ENCODE data around the gene ARHGAP44.
A peak's percentile ranks its signal among the peaks of the same experiment; 100 is the strongest.

The ARHGAP44 gene

DNA sequence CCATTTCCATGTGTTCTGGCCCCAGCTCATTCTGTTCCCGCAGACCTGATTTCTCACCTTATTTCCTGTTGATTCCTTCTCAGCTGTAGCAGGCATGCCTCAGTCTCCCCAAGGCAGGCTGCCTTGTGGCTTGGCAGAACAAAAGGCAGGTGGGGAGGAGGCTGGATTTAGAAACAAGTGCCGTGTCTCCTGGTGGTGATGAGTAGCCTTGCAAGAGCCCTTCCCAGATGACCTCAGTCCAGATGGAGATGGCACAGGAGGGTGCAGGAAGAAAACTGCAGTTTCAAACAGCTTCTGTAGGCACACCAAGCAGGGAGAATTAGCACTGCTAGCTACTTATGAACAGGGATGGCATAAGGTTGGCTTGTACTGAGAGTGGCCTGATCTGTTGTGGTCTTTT is 64.6 kb downstream of the ARHGAP44 start:
- TF ChIP-seq GABPA (IDR thresholded peaks at IDR 0.05; ENCODE audit: low read depth) (no peak), SPI1 (IDR thresholded peaks at IDR 0.05; ENCODE audit: borderline replicate concordance, low read depth) (no peak), REST (IDR thresholded peaks at IDR 0.05; ENCODE audit: insufficient replicate concordance, low read depth) (no peak), POLR2AphosphoS5 (IDR thresholded peaks at IDR 0.05; ENCODE audit: low read depth) (no peak)
- TF ChIP-seq, protein P1, sequence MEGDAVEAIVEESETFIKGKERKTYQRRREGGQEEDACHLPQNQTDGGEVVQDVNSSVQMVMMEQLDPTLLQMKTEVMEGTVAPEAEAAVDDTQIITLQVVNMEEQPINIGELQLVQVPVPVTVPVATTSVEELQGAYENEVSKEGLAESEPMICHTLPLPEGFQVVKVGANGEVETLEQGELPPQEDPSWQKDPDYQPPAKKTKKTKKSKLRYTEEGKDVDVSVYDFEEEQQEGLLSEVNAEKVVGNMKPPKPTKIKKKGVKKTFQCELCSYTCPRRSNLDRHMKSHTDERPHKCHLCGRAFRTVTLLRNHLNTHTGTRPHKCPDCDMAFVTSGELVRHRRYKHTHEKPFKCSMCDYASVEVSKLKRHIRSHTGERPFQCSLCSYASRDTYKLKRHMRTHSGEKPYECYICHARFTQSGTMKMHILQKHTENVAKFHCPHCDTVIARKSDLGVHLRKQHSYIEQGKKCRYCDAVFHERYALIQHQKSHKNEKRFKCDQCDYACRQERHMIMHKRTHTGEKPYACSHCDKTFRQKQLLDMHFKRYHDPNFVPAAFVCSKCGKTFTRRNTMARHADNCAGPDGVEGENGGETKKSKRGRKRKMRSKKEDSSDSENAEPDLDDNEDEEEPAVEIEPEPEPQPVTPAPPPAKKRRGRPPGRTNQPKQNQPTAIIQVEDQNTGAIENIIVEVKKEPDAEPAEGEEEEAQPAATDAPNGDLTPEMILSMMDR (IDR thresholded peaks at IDR 0.05; ENCODE audit: insufficient read depth, low read length): no peak
- no peak overlapping the region for H3K4me3 ChIP-seq (replicated peaks; ENCODE audit: insufficient read depth, low read length)
- H3K27ac ChIP-seq (replicated peaks): no peak overlapping the region
- DNase-seq (ENCODE audit: low read depth in 1 of 2, low spot score in 1 of 2): no peak
- H3K27me3 ChIP-seq (ENCODE audit: insufficient read depth, poor library complexity, severe bottlenecking): no peaks in the 10 kb centered on the region

DNA sequence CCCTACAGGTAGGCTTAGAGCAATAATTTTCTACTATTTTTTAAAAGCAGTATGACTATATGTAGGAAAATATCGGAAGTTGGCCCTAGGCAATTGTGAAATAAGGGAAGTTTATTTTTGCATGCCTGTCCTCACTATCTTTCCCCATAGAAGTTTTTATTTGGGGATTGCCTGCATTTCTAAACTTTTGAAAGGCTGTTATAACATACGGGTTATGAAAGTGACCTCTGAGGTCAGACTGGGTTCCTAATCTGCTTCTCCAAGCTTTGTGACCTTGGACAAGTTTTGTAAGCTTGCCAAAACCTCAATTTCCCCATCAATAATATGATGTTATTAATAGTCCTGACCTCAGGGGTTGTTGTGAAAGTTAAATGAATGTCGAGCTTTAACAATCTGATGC is 67.1 kb downstream of the ARHGAP44 start:
- H3K27me3 ChIP-seq (ENCODE audit: insufficient read depth, poor library complexity, severe bottlenecking): no peaks in the 10 kb centered on the region
- H3K27ac ChIP-seq (replicated peaks): peak overlapping the region; percentile 22; the same call in 1 of the 2 replicates
- peak; percentile 53 to 73 for DNase-seq (ENCODE audit: low read depth in 1 of 2, low spot score in 1 of 2)
- no peak overlapping the region for H3K4me3 ChIP-seq (replicated peaks; ENCODE audit: insufficient read depth, low read length)
- no peak for TF ChIP-seq REST (IDR thresholded peaks at IDR 0.05; ENCODE audit: insufficient replicate concordance, low read depth)
- TF ChIP-seq SPI1 (IDR thresholded peaks at IDR 0.05; ENCODE audit: borderline replicate concordance, low read depth): no peak
- TF ChIP-seq, protein P1 (IDR thresholded peaks at IDR 0.05; ENCODE audit: insufficient read depth, low read length): no peak
- no peak for TF ChIP-seq POLR2AphosphoS5 (IDR thresholded peaks at IDR 0.05; ENCODE audit: low read depth)
- TF ChIP-seq GABPA (IDR thresholded peaks at IDR 0.05; ENCODE audit: low read depth): no peak

GRCh38 chr17:12857592-12857991 is 68.3 kb downstream of the ARHGAP44 start:
- Histone ChIP-seq H3K4me3 (replicated peaks; ENCODE audit: insufficient read depth, low read length) (no peak overlapping the region), H3K27me3 (ENCODE audit: insufficient read depth, poor library complexity, severe bottlenecking) (no peaks in the 10 kb centered on the region), H3K27ac (replicated peaks) (no peak overlapping the region)
- TF ChIP-seq REST (IDR thresholded peaks at IDR 0.05; ENCODE audit: insufficient replicate concordance, low read depth): no peak
- no peak for TF ChIP-seq POLR2AphosphoS5 (IDR thresholded peaks at IDR 0.05; ENCODE audit: low read depth)
- no peak for DNase-seq (ENCODE audit: low read depth in 1 of 2, low spot score in 1 of 2)

GRCh38 chr17:12859520-12859919 is 70.2 kb downstream of the ARHGAP44 start:
- no peak for DNase-seq (ENCODE audit: low read depth in 1 of 2, low spot score in 1 of 2)
- Histone ChIP-seq H3K27ac (replicated peaks) (no peak overlapping the region), H3K4me3 (replicated peaks; ENCODE audit: insufficient read depth, low read length) (no peak overlapping the region), H3K27me3 (ENCODE audit: insufficient read depth, poor library complexity, severe bottlenecking) (no peaks in the 10 kb centered on the region)
- no peak for TF ChIP-seq GABPA (IDR thresholded peaks at IDR 0.05; ENCODE audit: low read depth)
- TF ChIP-seq SPI1 (IDR thresholded peaks at IDR 0.05; ENCODE audit: borderline replicate concordance, low read depth): no peak
- no peak for TF ChIP-seq POLR2AphosphoS5 (IDR thresholded peaks at IDR 0.05; ENCODE audit: low read depth)
- TF ChIP-seq REST (IDR thresholded peaks at IDR 0.05; ENCODE audit: insufficient replicate concordance, low read depth): no peak
- TF ChIP-seq, protein P1 (IDR thresholded peaks at IDR 0.05; ENCODE audit: insufficient read depth, low read length): no peak
